Neuronal stem cell (in vitro differentiated cells): ENCODE measurements around the gene RPS27L.

Source experiments
- DNase-seq: peaks from one replicate; pipeline ENCODE4 v3.0.0-alpha.2; 2013; ENCODE audit warnings: low spot score
- H2AFZ ChIP-seq: one replicate; pipeline ENCODE4 v1.6.1; 2013; ENCODE audit warnings: mild to moderate bottlenecking, low read length, inconsistent platforms
- H2AK5ac ChIP-seq: 2 replicates; pipeline ENCODE4 v1.6.1; 2013; ENCODE audit warnings: low read depth, mild to moderate bottlenecking, inconsistent platforms, low read length, moderate library complexity, mixed read lengths
- H2BK120ac ChIP-seq: 2 replicates; pipeline ENCODE4 v1.6.1; 2013; ENCODE audit warnings: low read depth, mild to moderate bottlenecking, inconsistent platforms, low read length, moderate library complexity, mixed read lengths
- H2BK12ac ChIP-seq: one replicate; pipeline ENCODE4 v1.6.1; 2013; ENCODE audit warnings: low read length, inconsistent platforms
- H2BK15ac ChIP-seq: 2 replicates; pipeline ENCODE4 v1.6.1; 2013; ENCODE audit warnings: mild to moderate bottlenecking, low read length, inconsistent platforms, mixed read lengths
- H2BK5ac ChIP-seq: one replicate; pipeline ENCODE4 v1.6.1; 2013; ENCODE audit warnings: inconsistent platforms, mild to moderate bottlenecking, low read length, moderate library complexity
- H3K14ac ChIP-seq: one replicate; pipeline ENCODE4 v1.6.1; 2013; ENCODE audit warnings: low read length, inconsistent platforms
- H3K18ac ChIP-seq: 2 replicates; pipeline ENCODE4 v1.6.1; 2013; ENCODE audit warnings: low read length, inconsistent platforms
- H3K23ac ChIP-seq: 2 replicates; pipeline ENCODE4 v1.6.1; 2013; ENCODE audit warnings: low read depth, mild to moderate bottlenecking, mixed read lengths, low read length, inconsistent platforms; ENCODE audit not compliant: poor library complexity
- H3K27ac ChIP-seq: replicated peaks from 3 replicates; pipeline ENCODE4 v1.5.1; 2013; ENCODE audit warnings: low read length, inconsistent platforms
- H3K27me3 ChIP-seq, 3 experiments: 2 replicates each; pipeline ENCODE4 v1.6.1; 2013; ENCODE audit warnings: low read length in 3 of 3, mild to moderate bottlenecking in 2 of 3, inconsistent platforms in 1 of 3, low read depth in 1 of 3, mixed read lengths in 1 of 3, moderate library complexity in 1 of 3; ENCODE audit not compliant: control insufficient read depth in 3 of 3, insufficient read depth in 3 of 3
- H3K36me3 ChIP-seq, 2 donors: replicated peaks in 1 of 2; 2 replicates each; pipeline ENCODE4 v1.6.1; 2013; ENCODE audit warnings: low read length in 2 of 2; ENCODE audit not compliant: control insufficient read depth in 2 of 2, insufficient read depth in 2 of 2
- H3K4ac ChIP-seq: 2 replicates; pipeline ENCODE4 v1.6.1; 2013; ENCODE audit warnings: inconsistent platforms, mild to moderate bottlenecking, low read length, moderate library complexity
- H3K4me1 ChIP-seq, 2 donors: 1 replicate in 1 of 2; 2 replicates in 1 of 2; pipeline ENCODE4 v1.6.1; 2013; ENCODE audit warnings: low read length in 2 of 2, low read depth in 1 of 2; ENCODE audit not compliant: control insufficient read depth in 2 of 2, insufficient read depth in 1 of 2
- H3K4me2 ChIP-seq: one replicate; pipeline ENCODE4 v1.6.1; 2013; ENCODE audit warnings: mild to moderate bottlenecking, low read length, inconsistent platforms; ENCODE audit not compliant: insufficient read depth, poor library complexity, severe bottlenecking
- H3K4me3 ChIP-seq, 2 donors: 2 replicates each; pipeline ENCODE4 v1.5.1; 2013; ENCODE audit warnings: low read length in 2 of 2, mild to moderate bottlenecking in 2 of 2, inconsistent platforms in 1 of 2, moderate library complexity in 1 of 2
- H3K79me1 ChIP-seq: one replicate; pipeline ENCODE4 v1.6.1; 2013; ENCODE audit warnings: low read depth, mild to moderate bottlenecking, inconsistent platforms, low read length, moderate library complexity
- H3K9ac ChIP-seq: one replicate; pipeline ENCODE4 v1.6.1; 2013; ENCODE audit warnings: mild to moderate bottlenecking, low read depth, low read length, inconsistent platforms; ENCODE audit not compliant: poor library complexity
- H3K9me3 ChIP-seq, 2 donors: replicated peaks in 1 of 2; 2 replicates each; pipeline versions ENCODE3 to v1.6.1; 2013; ENCODE audit warnings: low read length in 2 of 2, mild to moderate bottlenecking in 2 of 2, inconsistent platforms in 1 of 2, low read depth in 1 of 2, mixed read lengths in 1 of 2, moderate library complexity in 1 of 2; ENCODE audit not compliant: control insufficient read depth in 2 of 2, insufficient read depth in 1 of 2
- H4K8ac ChIP-seq: one replicate; pipeline ENCODE4 v1.6.1; 2013; ENCODE audit warnings: low read depth, mild to moderate bottlenecking, inconsistent platforms, low read length, moderate library complexity
- H4K91ac ChIP-seq: one replicate; pipeline ENCODE4 v1.6.1; 2013; ENCODE audit warnings: low read length, low read depth, mild to moderate bottlenecking, inconsistent platforms; ENCODE audit not compliant: poor library complexity
- WGBS, 2 donors: extraction: QIAGEN DNeasy Blood & Tissue Kit; methylation state at CpG; one replicate each; pipeline ENCODE4 v1.1.7; 2013; ENCODE audit warnings: missing lambda C conversion rate in 2 of 2, mixed read lengths in 1 of 2; ENCODE audit not compliant: insufficient read length in 2 of 2, insufficient replicate concordance in 1 of 2; ENCODE audit errors: extremely low coverage in 2 of 2; 5-methylcytosine and 5-hydroxymethylcytosine counted together

Gene RPS27L

GRCh38 chr15:63178034-63178433, 20.8 kb upstream of the RPS27L start:
- Histone ChIP-seq H2BK5ac (no peak overlapping the region), H2BK120ac (no peak overlapping the region), H3K4me3 (no peak overlapping the region), H2BK12ac (no peak overlapping the region), H3K4ac (no peak overlapping the region), H2BK15ac (no peak overlapping the region), H4K8ac (no peak overlapping the region), H3K36me3 (no peaks in the 10 kb centered on the region), H3K79me1 (no peaks in the 10 kb centered on the region), H4K91ac (no peak overlapping the region), H3K23ac (no peak overlapping the region), H3K18ac (no peak overlapping the region), H3K4me1 (peaks cover 0 to 4% of the 10 kb centered on the region in 2 donors), H3K9me3 (no peaks in the 10 kb centered on the region), H3K27me3 (no peaks in the 10 kb centered on the region), H2AK5ac (no peak overlapping the region), H3K27ac (no peak overlapping the region), H3K9ac (no peak overlapping the region), H2AFZ (peak overlapping the region; percentile 30), H3K4me2 (no peak overlapping the region), H3K14ac (no peak overlapping the region)
- WGBS, 2 donors, result no CpG with 5 or more reads among the region's 5 CpGs
- DNase-seq, result no peak

GRCh38 chr15:63176302-63176701, 19.0 kb upstream of the RPS27L start:
- H3K36me3 ChIP-seq, result no peaks in the 10 kb centered on the region

GRCh38 chr15:63172851-63173451, 15.7 kb upstream of the RPS27L start:
- H3K4ac ChIP-seq, result no peak overlapping the region
- H2BK12ac ChIP-seq, result no peak overlapping the region
- H3K9ac ChIP-seq, result no peak overlapping the region
- peak overlapping the region; percentile 17 for H4K8ac ChIP-seq
- H3K4me1 ChIP-seq, result peaks cover 3 to 12% of the 10 kb centered on the region in 2 donors
- no peaks in the 10 kb centered on the region for H3K9me3 ChIP-seq
- no peak overlapping the region for H3K14ac ChIP-seq
- no peak for DNase-seq
- no peaks in the 10 kb centered on the region for H3K36me3 ChIP-seq
- no peak overlapping the region for H2BK5ac ChIP-seq
- no peak overlapping the region for H3K18ac ChIP-seq
- no CpG with 5 or more reads among the region's 3 CpGs for WGBS, 2 donors
- H2BK15ac ChIP-seq, result no peak overlapping the region
- H2BK120ac ChIP-seq, result no peak overlapping the region
- no peaks in the 10 kb centered on the region for H3K79me1 ChIP-seq
- H3K4me2 ChIP-seq, result no peak overlapping the region
- no peak overlapping the region for H3K4me3 ChIP-seq
- H3K27ac ChIP-seq, result peak overlapping the region; percentile 55
- H2AFZ ChIP-seq, result peak overlapping the region; percentile 60
- H4K91ac ChIP-seq, result no peak overlapping the region
- no peaks in the 10 kb centered on the region for H3K27me3 ChIP-seq
- H2AK5ac ChIP-seq, result no peak overlapping the region
- no peak overlapping the region for H3K23ac ChIP-seq

More at GRCh38 chr15:63176302-63176701, 19.0 kb upstream of the RPS27L start:
- no peak overlapping the region for H3K27ac ChIP-seq
- no peak overlapping the region for H2AFZ ChIP-seq
- no peak overlapping the region for H3K9ac ChIP-seq
- H2BK15ac ChIP-seq, result no peak overlapping the region
- no peak overlapping the region for H3K4me2 ChIP-seq
- no peak overlapping the region for H4K8ac ChIP-seq
- WGBS, 2 donors, result no CpG with 5 or more reads among the region's 3 CpGs
- no peaks in the 10 kb centered on the region for H3K79me1 ChIP-seq
- H2BK120ac ChIP-seq, result no peak overlapping the region
- H2BK5ac ChIP-seq, result no peak overlapping the region
- no peak overlapping the region for H2AK5ac ChIP-seq
- DNase-seq, result no peak
- H3K18ac ChIP-seq, result no peak overlapping the region
- H3K4ac ChIP-seq, result no peak overlapping the region
- no peak overlapping the region for H2BK12ac ChIP-seq
- no peak overlapping the region for H3K14ac ChIP-seq
- no peaks in the 10 kb centered on the region for H3K9me3 ChIP-seq
- no peak overlapping the region for H4K91ac ChIP-seq
- no peak overlapping the region for H3K4me3 ChIP-seq
- peaks cover 3 to 12% of the 10 kb centered on the region in 2 donors for H3K4me1 ChIP-seq
- H3K27me3 ChIP-seq, result no peaks in the 10 kb centered on the region
- H3K23ac ChIP-seq, result no peak overlapping the region

- peaks cover 3 to 12% of the 10 kb centered on the region in 2 donors for H3K4me1 ChIP-seq
- no peak overlapping the region for H4K91ac ChIP-seq
- no peak overlapping the region for H2AK5ac ChIP-seq
- H3K27me3 ChIP-seq, result no peaks in the 10 kb centered on the region
- H3K9ac ChIP-seq, result no peak overlapping the region
- H3K14ac ChIP-seq, result no peak overlapping the region
- no peak overlapping the region for H2BK12ac ChIP-seq
- no peak overlapping the region for H4K8ac ChIP-seq
- no peak overlapping the region for H3K18ac ChIP-seq
- no peaks in the 10 kb centered on the region for H3K36me3 ChIP-seq
- no peaks in the 10 kb centered on the region for H3K9me3 ChIP-seq
- no peak overlapping the region for H2BK15ac ChIP-seq
- no peak overlapping the region for H3K23ac ChIP-seq
- peak overlapping the region; percentile 60 for H2AFZ ChIP-seq
- H2BK120ac ChIP-seq, result no peak overlapping the region
- no peak overlapping the region for H3K27ac ChIP-seq
- no peak overlapping the region for H3K4me2 ChIP-seq
- no peaks in the 10 kb centered on the region for H3K79me1 ChIP-seq
- DNase-seq, result no peak
- WGBS, 2 donors, result no CpG with 5 or more reads among the region's 5 CpGs
- H2BK5ac ChIP-seq, result no peak overlapping the region
- H3K4me3 ChIP-seq, result no peak overlapping the region
- H3K4ac ChIP-seq, result no peak overlapping the region
These were observed 15.1 kb upstream of the RPS27L start for GRCh38 chr15:63172376-63172775.
